CD4-positive, alpha-beta T cell treated with Interleukin-4 for 1 hour (primary cell): ENCODE results near the gene DPP9.
A peak's percentile ranks its signal among the peaks of the same experiment; 100 is the strongest.

Experiments used
- DNase-seq, 2 donors: peaks; one replicate each; pipeline ENCODE4 v3.0.0-alpha.2; 2020 to 2022

DPP9 gene

DNA sequence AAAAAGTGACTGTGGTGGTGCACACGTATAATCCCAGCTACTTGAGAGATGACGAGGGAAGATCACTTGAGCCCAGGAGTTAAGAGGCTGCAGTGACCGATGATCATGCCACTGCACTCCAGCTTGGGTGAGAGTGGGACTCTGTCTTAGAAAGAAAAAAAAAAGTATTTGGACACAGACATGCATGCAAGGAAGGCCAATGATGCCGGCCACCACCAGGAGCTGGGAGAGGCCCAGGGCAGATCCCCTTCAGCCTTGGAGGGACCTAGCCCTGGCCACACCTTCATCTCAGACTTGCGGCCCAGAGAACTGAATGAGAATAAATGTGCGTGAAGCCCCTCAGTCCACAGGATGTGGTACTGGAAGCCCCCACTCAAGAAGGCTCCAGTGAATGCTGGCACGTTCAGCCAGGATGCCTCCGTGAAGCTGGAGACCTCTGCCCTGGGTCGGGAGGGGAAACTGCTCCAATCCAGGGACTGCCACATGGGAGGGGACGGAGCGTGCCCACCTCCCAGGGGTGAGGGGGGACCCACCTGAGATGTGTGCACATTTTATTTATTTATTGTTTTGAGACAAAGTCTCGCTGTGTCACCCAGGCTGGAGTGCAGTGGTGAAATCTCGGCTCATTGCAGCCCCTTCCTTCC is 69.7 kb downstream of the DPP9 start:
- no peak for DNase-seq

DNA sequence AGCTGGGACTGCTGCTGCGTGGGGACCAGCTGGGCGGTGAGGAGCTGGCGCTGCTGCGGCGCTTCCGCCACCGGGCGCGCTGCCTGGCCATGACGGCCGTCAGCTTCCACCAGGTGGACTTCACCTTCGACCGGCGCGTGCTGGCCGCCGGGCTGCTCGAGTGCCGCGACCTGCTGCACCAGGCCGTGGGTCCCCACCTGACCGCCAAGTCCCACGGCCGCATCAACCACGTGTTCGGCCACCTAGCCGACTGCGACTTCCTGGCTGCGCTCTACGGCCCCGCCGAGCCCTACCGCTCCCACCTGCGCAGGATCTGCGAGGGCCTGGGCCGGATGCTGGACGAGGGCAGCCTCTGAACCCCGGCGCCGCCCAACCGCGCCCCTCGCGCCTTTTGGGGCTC is 71.6 kb downstream of the DPP9 start:
- no peak for DNase-seq

- DNase-seq, result no peak
Measured at GRCh38 chr19:4650159-4650558, 73.5 kb downstream of the DPP9 start.

- DNase-seq, result no peak
Measured at GRCh38 chr19:4649392-4650047, 74.1 kb downstream of the DPP9 start.

DNA sequence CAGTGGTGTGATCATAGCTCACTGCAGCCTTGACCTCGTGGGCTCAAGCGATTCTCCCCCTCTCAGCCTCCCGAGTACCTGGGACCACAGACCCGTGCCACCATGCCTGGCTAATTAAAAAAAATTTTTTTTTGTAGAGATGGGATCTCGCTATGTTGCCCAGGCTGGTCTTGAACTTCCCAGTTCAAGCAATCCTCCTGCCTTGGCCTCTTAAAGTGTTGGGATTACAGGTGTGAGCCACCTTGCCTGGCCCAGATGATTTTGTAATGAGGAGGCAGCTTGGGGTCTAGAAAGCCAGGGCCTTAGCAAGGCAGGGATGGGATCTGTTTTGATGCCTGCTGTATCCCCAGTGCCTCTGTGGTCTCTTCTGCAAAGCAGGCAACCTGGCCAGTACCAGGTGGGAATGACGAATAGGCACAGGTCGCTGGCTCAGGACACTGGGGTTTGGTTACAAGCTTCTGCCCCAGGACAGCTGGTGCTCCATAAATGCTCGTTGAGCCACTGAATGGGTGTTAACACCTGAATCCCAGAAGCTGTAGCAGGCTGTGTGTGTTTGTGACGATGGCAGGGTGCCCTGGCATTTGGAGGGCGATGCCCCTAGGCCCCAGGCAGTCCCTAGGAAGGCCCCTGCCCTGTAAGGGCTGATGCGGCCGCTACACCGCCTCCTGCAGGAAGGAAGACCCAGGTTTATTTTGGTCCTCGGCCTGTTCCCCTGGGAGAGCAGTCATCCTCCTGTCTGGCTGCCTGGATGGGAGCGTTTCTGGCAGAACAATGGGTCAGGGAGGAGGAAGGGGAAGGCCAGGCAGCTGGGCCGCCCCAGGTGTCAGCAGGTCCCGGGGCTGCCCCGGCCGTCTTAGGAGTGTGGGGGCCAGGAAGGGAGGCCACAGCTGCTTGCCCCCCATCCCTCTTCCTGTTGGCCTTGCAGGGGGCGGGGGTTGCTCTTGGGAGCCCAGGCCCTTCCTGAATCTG is 75.7 kb downstream of the DPP9 start:
- no peak for DNase-seq

GRCh38 chr19:4645718-4646117 is 77.9 kb downstream of the DPP9 start:
- no peak for DNase-seq

DNA sequence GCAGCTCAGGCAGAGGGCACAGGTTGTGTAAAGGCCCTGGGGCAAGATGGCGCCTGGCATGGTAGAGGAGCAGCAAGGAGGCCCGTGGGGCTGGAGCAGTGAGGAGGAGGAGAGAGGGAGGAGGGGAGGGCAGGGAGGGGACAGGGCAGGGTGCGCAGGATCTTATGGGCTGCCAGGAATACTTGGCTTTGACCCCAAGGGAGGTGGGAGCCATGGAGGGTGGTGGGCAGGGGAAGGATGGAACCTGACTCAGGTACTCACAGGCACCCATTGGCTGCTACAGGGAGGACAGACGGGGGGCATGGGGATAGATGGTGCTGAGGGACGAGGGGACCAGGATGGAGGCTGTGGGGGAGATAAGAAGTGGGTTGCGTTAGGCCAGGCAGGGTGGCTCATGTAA is 81.0 kb downstream of the DPP9 start:
- DNase-seq, result no peak

DNA sequence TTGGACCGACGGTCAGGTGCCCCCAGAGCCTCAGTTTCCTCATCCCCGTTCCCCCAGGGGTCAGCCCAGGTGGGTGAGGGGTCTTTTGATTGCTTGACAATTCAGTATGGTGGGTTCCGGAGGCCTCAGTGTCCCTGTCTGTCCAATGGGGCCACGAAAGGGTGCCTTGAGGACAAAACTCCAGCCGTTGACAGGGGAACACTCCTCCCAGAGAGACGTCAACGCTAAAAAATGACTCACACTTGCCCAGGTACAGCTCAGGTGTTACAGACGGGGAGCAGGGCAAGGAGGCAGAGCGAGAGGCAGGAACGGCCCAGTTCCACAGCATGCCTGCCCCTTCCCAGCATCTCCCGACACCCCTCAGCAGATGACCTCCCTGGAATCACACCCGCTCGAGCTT is 82.5 kb downstream of the DPP9 start:
- no peak for DNase-seq

- no peak for DNase-seq
Measured at GRCh38 chr19:4640247-4641000, 83.2 kb downstream of the DPP9 start.

DNA sequence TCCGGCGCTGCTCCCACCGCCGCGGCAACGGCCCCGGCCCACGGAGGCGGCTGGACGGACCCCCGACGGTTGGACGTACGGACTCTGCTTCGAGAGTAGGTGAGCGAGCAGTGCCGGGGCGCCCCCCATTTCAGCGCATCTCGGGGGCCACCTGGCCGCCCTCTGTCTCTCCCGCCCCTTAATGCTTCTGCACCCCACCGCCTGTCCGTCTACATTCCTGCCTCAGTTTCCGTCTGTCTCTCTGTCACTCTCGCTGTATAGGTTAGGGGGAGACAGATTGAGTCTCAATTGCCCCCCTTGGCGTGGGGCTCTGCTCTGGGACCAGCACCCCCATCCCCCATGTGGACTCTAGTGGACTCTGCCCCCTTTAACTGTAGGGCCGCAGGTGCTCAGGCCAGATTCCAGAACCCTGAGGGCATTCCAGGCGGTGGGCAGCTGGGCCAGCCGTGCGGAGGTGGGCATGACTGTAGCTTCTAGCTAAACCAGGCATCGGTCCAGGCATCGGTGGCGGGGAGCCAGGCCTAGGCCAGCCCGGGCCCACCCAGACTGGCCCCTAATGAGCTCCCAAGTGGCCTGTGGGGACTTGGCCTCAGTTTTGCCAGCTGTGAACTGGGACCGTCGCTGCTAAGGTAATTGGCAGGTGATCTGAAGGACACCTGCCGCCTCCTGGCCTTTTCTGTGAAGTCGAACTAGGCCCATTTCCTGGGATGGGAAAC is 84.0 kb downstream of the DPP9 start:
- no peak for DNase-seq

DNA sequence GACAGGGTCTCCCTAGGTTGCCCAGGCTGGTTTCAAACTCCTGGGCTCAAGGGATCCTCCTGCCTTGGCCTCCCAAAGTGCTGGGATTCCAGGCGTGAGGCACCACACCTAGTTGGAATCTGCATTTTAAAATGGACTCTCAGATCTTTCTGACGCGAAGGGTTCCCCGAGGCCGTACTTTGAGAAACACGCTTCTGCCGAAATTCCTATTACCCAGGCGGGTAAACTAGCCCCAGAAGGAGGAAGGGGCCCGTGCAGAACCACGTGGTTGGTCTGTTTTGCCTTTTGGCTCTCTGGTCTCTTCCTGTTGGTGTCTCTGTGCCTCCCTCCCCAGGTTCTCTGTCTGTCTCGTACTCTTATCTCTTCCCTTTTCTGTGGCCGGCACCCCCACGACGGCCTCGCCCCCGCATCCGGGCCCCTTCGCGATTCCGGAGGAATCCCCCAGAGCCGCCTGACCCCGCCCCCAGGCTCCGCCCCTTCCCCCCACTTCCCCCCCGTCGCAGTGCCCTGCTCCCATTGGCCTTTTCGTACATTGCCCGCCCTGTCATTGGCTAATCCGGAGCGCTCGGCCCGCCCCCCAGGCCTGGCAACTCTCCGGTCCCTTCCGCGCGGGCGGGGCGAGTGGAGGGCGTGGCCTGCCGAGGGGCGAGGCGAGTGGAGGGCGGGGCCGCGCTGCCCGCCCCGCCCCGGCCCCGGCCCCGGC is 84.7 kb downstream of the DPP9 start, which contains the start of gene TNFAIP8L1:
Gene TNFAIP8L1 (plus strand): TSS at position 689 of the 703 bp plus-strand sequence. CDS start 12,354 bp downstream, outside the sequence.
- DNase-seq, result peak; percentile 98 to 99

- DNase-seq, result no peak
Measured at GRCh38 chr19:4638317-4638716, 85.3 kb downstream of the DPP9 start.

DNA sequence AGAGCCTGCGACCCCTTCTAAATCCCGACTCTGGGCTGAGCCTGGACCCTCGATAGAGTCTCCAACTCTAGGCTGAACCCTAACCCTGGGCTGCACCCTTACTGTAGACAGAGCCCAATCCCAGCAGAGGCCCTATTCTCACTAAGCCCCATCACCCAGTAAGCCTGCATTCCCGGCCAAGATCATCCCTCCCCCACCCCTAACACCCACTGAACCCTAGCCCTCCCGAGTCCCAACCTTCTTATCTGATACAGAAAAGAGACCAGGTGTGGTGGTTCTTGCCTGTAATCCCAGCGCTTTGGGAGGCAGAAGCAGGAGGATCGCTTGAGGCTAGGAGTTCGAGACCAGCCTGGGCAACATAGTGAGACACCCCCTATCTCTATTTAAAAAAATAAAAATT is 86.9 kb downstream of the DPP9 start:
- DNase-seq, result no peak

- peak; percentile 74 to 77 for DNase-seq
Measured at GRCh38 chr19:4636151-4636717, 87.4 kb downstream of the DPP9 start.

- DNase-seq, result no peak
Measured at GRCh38 chr19:4635754-4636116, 87.9 kb downstream of the DPP9 start.

GRCh38 chr19:4633140-4633967 is 90.3 kb downstream of the DPP9 start:
- peak; percentile 66 to 83 for DNase-seq
